Stimulated activated CD8-positive, alpha-beta memory T cell treated with anti-CD3 and anti-CD28 coated beads, Interleukin-15, amount 100 ng/mL, for 1 hour (primary cell): ENCODE data around the gene SCYGR5.
"Not testable (repeated sequence)": the region's sequence is repeated elsewhere in the genome, so short reads cannot be mapped to it uniquely, and the experiment has no call there.

Source experiments
- DNase-seq: peaks from one replicate; pipeline ENCODE4 v3.0.0-alpha.2; 2020; ENCODE audit warnings: low read depth

The SCYGR5 gene, protein sequence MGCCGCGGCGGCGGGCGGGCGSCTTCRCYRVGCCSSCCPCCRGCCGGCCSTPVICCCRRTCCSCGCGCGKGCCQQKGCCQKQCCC

DNA sequence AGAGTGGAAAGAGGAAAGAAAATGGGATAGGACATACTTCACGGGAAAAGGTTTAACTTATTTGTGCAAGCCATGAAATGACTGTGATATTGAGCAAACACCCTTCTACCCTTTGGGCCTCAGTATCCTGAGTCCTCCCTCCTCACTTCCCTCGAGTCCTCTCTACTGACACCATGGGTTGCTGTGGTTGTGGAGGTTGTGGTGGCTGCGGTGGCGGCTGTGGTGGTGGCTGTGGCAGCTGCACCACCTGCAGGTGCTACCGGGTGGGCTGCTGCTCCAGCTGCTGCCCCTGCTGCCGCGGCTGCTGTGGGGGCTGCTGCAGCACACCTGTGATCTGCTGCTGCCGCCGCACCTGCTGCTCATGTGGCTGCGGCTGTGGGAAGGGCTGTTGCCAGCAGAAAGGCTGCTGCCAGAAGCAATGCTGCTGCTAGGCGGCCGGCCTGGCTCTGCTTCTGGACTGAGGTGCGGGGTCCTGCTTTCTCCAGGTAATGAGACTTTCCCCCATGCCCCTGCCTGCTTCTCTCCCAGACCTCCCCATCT is at the start of gene SCYGR5:
Gene SCYGR5 (plus strand): TSS at position 174 of the 540 bp plus-strand sequence. CDS start 0 bp downstream, at position 174.
- not testable (repeated sequence) for DNase-seq

DNA sequence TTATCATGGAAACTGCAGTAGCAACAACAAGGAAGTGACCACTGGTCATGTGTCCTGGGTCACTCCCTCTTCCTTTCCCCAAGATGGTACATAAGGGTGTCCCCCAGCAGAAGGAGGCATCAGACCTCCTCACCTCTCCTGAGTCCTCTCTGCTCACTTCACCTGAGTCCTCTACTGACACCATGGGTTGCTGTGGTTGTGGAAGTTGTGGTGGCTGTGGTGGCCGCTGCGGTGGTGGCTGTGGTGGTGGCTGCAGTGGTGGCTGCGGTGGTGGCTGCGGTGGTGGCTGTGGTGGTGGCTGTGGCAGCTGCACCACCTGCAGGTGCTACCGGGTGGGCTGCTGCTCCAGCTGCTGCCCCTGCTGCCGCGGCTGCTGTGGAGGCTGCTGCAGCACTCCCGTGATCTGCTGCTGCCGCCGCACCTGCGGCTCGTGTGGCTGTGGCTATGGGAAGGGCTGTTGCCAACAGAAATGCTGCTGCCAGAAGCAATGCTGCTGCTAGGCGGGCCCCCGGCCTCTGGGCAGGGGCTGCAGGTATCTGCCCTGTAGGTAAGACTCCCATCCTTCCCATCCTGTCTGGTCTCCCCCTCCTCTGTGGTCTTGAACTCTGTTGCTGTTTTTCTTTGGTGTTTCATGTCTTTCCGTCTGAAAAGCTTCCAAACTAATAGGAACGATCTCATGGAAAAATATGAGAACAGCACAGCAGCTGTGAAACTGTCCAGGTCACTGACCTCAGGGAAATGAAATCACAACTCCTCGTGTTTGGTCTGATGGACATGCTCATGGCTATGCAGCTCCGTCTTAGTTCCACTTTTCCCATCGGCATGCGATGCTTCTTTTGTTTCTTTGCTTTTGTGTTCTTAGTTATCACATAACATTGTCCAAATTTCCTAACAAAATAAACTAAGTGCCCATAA is 49.0 kb upstream of the SCYGR5 start, which contains the start of gene SCYGR4:
Gene SCYGR4 (plus strand): TSS at position 183 of the 915 bp plus-strand sequence. CDS start 0 bp downstream, at position 183.
- no peak for DNase-seq

DNA sequence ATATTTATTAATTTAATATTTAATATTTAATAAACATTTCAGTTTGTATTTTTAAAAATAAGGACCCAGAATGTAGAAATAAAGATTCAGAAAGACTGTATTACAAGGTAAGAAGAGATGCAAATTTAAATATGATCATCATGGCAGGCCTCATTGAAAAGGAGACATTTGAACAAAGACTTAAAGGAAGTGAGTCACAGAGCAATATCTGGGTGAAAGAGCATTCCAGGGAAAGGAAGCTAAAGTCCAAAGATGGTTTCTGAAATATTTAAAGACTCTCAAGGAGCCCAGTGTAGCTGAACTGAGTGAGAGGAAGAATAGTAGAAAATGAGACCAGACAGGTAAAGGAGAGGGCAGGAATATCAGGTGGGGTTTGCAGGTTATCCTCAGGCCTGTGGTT is 43.4 kb upstream of the SCYGR5 start:
- DNase-seq, result no peak

DNA sequence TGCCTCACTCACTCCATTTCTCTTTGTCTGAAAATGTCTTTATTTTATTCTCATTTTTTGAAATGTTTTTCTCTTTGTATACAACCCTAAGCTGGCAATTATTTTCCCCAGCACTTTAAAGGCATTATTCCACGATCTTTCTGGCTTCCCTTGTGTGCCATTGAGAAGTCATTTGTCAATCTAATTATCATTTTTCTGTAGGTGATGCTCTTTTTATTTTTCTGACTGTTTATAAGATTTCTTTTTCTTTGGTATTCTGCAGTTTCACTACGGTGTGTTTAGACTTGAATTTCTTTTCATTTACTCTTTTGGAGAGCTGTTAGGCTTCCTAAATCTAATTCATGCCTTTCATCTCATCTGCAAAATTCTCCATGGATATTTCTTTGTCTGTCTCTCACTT is 41.2 kb upstream of the SCYGR5 start:
- no peak for DNase-seq

DNA sequence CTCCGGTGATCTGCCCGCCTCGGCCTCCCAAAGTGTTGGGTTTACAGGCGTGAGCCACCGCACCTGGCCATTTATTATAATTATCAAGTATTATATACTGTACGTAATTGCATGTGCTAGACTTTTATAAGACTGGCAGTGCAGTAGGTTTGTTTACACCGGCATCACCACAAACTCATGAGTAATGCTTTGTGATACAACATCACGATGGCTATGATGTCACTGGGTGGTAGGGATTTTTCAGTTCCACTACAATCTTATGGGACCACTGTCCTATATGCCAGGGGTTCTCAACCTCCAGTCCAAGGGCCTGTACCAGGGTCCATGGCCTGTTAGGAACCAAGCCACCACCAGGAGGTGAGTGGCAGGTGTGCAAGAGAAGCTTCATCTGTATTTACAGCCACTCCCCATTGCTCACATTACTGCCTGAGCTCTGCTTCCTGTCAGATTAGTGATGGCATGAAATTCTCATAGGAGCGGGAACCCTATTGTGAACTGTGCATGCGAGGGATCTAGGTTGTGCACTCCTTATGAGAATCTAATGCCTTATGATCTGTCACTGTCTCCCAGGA is 39.9 kb upstream of the SCYGR5 start:
- no peak for DNase-seq

DNA sequence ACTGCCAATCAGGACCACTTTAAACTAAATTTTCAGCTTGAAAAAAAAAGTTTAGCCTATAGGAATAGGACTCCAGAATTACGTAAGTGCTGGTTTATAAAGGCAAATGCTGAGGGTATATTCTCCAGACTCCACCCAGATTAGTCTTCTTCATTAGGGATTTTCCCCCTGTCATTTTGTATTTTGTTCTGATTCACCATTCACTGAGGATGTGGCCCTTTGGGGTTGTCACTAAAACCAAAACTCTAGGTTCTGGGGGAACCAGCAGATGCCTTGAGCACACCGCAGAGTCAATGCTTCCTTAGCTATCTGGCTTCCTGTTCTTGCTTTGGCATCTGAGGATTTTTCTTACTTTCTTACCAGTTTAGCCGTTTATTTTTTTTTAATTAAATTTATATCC is 38.8 kb upstream of the SCYGR5 start:
- no peak for DNase-seq

DNA sequence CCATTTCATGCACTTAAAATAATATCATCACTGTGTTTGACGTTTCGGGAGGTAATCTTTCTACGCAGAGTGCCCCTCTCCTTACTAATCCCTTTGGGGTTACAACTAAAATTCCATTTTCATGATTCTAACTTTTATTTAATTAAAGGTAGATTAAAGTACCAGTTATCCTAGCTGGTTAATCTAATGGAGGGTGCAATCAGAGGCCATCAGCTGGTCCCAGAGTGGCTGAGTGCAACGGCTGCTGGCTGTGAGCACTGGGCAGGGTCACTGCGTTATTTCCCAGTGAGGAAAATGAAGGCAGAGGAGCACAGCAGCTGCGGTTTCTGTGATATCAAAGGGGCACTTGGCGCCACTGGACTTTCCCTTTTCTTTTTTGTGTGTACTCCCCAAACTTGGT is 37.2 kb upstream of the SCYGR5 start:
- DNase-seq, result no peak

DNA sequence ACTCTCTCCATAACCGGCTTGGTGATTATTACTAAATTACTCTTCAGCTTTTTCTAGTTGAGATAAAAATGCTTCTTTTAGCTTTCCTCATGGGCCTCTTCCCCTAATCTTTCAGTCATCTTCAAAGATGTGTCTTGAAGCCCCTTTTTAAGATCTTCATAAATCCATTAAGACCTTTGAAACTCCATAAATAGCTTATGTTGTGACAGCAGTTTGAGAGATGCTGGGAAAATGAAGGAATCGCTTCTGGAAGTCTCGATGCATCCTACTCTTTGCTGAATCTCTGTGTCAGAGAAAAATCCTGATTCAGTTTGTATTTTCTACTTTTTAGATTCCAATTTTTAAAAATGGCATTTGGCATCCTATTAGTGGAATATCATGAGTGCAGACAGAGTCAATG is 36.3 kb upstream of the SCYGR5 start:
- DNase-seq, result no peak

DNA sequence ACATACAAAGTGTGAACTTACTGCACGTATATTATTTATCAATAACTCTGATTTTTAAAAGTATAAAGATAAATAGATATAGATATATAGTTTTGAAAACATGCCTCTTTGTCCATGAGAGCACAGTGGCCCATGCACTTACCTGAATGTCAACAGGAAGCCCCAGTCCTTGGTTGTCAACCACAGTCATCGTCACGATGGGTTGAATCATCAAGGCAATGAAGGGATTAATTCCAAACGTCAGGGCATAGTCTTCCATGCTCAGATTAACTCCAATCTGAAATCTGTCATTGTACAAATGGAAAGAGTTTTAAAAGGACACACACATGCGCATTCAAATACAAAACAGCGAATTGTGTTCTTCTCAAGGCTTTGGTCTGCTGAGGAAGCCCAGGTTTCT is 33.8 kb upstream of the SCYGR5 start:
- DNase-seq, result no peak

DNA sequence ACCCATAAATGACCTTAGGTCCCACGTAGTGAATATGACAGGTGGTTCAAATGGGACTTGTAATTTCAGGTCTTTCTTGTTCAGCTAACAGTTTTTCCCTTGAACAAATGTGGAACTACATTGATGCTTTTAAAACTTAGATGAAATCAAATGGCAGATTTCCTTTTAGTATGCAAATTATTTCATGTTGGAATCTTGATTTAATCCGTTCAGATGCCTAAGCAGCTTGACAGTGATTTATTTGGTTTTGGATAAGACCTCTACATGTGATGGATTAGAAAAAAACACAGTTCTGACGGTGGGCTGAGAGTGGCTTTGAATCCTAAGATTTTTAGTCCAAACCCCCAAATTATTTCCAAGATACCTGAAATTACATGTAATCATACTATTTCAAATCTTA is 32.4 kb upstream of the SCYGR5 start:
- DNase-seq, result no peak

DNA sequence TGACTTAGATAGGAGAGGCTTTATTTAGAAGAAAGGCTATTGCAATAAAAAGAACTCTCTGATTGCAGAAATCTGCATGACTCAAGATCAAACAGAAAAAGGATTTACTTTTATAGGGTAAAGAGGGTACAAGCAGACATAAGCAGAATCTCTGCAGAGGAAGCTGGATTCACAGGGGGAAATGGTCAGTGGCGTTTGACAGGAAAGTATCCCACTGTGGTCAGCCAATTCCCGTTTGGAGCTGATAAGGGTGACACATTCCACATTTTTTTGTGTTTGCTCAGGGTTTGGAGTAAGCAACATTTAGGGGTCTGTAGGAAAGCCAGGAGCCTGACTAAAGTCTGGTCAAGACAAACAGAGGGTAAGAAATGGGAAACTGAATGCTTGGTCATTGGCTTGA is 23.9 kb upstream of the SCYGR5 start:
- no peak for DNase-seq

DNA sequence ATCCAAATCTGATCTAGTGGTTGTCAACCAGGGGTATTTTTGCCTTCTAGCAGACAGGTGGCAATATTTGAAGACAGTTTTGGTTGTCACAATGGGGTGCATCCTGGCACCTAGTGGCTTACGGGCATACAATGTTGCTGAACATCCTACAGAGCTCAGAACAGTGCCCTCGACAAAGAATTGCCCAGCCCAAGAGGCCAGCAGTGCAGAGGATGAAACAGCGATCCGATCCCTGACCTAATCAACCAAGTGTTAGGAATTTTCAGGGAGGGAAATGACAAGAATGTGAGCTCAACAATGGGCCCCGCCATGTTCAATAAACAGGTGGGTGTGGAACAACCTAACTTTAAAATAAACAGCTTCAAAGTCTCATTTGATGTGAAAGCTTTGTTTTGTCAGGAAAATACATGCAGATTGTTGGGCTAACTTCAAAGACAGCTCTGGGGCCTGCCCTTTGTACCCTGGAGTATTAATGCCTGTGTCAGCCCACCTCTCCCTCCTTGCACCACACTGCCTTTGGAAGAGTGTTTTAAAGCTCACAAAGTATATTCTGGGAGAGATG is 22.5 kb upstream of the SCYGR5 start:
- no peak for DNase-seq

DNA sequence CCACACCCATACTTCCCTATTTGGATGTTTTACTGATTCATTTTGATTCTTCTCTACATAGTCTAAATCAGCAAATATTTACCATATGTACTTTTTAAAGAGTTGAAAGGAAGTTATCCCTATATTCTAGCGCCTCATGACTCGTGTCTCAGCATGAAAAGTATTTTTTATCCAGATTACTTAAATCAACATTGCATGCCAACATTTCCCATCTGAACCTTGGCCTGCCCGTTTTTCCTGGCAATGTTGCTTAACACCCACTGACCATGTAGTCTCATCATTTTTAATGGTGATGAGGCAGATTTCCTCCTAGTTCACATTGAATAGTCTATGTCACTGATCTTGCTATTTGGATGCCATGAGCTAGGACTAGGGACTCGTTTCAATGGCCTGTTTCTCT is 13.2 kb upstream of the SCYGR5 start:
- DNase-seq, result no peak

DNA sequence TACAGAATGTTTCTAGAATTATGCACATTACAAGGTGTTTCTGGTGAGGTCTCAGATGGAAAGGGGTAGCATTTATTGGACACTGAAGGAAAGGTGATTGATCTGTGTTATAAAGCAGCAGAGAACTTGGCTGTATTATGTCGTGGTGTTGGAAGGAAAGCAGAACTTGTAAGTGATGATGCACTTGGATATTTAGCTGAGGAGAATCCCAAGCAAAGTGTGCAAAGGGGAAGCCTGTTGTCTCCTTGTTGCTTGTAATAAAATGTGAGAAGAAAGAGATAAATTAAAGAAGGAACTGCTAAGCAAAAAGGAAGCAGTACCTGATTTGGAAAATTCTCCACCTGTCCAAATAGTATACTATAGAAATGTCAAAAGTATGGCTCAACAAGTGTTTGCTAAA is 12.2 kb upstream of the SCYGR5 start:
- DNase-seq, result no peak

DNA sequence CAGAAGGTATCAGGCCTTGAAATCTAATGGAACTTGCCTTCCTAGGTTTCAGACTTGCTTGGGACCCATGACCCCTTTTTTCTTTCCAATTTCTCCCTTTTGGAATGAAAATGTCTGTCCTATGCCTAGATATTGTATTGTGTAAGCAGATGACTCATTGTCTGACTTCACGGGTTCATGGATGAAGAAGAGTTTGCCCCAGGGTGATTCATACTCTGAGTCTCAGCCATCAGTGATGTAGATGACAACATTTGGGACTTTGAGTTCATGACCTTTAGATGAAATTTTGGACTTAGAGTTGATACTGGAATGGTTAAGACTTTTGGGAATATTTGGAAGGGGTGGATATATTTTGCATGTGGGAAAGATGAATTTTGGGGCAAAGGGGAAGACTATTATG is 11.2 kb upstream of the SCYGR5 start:
- DNase-seq, result no peak

DNA sequence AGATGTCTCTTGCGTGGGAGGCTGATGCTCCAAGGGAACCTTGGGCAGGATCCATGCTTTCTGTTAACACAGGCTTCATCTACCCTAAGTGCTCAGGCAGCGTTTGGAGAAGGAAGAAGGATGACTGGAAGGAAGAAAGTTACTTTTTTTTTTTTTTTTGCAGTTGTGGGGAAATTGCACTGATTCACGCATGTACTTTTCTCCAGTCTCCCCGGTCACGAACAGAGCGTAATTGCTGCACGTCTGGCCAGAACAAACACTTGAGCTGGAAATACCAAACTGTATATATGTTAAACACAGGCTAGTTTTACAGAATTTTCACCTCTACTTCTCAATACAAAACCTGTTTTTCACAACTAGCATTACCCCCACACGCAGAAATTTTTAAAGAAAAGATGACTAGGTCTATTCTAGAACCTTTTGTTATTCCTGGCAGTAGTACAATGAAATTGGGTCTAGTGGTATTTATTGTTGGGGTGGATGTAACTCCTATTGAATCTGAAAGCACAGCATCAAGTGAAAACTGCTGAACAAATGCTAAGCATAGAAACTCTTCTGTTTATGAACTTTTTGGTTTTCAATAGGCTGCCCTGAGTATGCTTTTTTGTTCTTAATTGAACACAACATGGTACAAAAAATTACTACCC is 9.3 kb upstream of the SCYGR5 start:
- DNase-seq, result no peak

DNA sequence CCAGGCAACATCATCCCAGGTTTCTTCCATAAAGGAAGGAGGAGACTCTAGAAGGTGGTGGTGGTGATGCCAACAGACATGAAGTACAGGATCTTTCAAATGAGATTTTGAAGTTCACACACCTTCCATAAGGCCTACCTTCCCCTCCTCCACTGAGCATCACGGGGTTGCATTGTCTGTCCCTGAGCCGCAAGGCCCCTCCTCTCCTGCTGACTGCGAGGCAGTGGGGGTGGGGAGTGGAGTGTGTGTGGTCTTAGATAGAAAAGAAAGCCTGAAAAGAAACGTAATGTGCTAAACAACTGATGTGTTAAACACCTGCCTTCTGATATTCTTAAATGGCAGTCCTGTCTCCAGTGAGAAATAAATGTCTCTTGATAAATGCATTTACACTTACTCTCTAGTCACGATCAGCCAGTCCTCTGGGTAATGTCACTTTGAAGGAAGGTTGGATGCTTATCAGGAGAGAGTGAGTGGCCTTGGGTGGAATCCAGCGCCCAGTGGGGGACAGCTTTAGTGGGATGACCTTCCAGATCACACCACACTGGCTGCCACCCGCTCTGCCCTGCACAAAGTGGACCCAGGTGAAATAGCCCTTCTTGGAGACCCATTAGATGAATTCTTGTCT is 5.5 kb upstream of the SCYGR5 start:
- no peak for DNase-seq

DNA sequence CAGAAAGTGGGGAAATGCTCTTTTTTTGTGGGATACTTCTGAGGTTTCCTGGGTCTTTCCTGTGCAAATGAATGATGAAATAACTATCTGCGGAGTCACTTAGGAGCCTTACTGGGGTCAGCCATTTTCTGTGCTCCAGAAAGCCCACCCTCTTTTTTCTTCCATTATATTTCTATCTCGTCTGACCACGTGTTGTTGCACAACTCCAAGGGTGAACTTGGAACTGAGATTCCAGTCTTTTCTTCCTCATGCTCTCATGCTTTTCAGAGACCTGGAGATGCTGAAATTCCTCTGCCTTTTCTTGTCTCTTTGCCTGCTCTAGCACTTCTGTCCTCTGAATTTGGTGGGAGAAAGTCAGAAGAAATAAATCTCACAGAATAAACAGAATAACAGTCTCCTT is 4.8 kb upstream of the SCYGR5 start:
- no peak for DNase-seq

DNA sequence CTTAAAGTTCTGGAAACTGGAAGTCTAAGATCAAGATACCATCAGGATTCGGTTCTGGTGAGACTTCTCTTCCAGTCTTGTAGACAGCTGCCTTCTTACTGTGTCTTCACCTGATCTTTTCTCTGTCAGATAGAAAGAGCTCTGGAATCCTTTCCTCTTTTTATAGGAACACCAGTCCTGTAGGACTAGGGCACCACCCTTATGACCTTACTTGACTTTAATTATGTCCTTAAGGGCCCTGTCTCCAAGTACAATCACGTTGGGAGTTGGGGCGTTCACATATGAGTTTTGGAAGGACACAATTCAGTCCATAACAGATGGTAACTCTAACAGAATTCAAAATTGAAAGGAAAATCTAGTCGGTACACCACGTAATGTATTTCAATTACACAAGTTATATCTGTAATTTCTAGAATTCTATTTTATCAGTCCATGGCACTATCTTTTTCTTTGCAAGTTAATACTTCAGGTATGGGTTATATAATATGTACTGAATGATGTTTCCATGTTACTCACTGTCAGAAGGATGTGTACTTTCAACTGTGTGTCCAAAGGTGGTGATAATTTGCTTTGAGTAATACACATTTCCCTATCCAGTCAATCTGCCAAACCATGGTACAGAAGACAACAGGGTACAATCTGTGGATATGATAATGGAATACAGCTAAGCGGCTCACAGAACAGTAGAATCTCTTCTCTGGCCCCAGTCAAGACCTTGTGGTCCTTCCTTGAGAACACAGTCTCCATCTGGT is 1.2 kb upstream of the SCYGR5 start:
- no peak for DNase-seq

DNA sequence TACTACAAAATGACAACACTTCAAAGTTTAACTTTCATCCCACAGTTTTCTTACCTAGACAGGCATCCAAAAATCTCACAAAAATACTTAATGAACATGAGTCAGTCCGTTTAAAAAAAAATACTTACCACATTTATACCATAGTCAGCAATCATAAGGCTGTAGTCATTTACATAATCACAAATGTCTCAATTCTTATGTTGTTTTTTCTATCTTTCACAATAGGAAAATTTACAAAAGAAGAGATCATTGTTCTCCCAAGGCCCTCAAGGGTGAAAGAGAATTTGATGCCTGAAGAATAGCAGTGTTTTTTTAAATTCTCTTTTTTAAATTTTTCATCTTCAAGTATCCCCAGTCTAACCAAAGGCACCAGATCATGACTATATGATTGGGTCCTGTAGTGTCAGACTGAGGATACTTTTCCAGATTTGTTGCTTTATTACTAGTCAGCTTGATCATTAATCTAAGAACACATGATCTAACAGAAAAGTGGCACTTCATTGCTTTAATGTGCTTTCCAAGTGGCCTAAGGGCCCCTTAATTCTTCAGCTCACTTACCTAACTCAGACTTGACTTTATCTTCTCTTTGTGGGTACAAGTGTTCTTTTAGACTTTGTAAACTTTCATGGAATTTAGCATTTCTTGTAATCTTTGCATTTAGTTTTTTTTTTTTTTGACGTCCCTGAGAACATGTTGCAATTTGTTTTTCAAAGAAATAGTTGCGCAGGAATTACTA is 4.7 kb downstream of the SCYGR5 start:
- no peak for DNase-seq
